ENCODE data around the gene CSMD2. TPM values are rescaled to one million over a fixed set of nuclear protein-coding genes. Genes with fewer than 3 reads are reported as not detected.

Gene CSMD2
- total RNA-seq, 5 donors from 2014 or later (not counting 1 experiment from before 2014, with no cell fraction given) = 0.03 TPM; not detected in 4

DNA sequence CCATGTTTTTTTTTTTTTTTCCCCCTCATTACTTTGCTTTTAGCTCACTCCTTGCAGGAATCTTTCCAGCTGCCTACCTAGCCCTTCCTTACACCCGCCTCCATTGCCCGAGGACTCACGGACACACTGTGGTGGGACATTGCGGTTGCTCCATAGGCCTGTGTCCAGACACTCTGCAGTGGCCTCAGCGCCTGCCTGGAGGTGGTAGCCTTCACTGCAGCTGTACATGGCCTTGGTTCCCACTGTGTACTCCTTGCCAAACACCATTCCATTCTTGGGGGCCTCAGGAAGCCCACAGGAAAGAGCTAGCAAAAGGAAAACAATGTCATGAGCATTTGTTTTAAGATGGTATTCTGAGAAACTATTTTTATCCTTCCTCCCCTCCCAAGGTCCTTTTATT is 592.6 kb downstream of the CSMD2 start:
- H3K27me3 Mint-ChIP-seq = peaks cover 46% of the 10 kb centered on the region in 2 donors
- CTCF ChIA-PET = no interaction called here
- H3K9me3 Mint-ChIP-seq = no peaks in the 10 kb centered on the region
- no peaks in the 10 kb centered on the region for H3K4me1 Mint-ChIP-seq
- DNase-seq = no peak
- H3K36me3 Mint-ChIP-seq = no peaks in the 10 kb centered on the region
- H3K27me3 ChIP-seq (replicated peaks in 1 of 2; ENCODE audit: control insufficient read depth in 2 of 2, extremely low read depth in 1 of 2, insufficient read depth in 2 of 2, low read length in 1 of 2) = peaks cover 0 to 8% of the 10 kb centered on the region in 2 experiments
- WGBS (ENCODE audit: insufficient coverage) = 84% methylated on average over 5 of the region's 5 CpGs
- no peaks in the 10 kb centered on the region for H3K9me3 ChIP-seq
- H3K27ac Mint-ChIP-seq = no peak overlapping the region
- H3K4me3 Mint-ChIP-seq = no peak overlapping the region
- H3K4me3 ChIP-seq (ENCODE audit: control insufficient read depth in 1 of 2, extremely low read depth in 1 of 2, low read length in 1 of 2) = no peak overlapping the region
- POLR2A ChIA-PET = no interaction called here
- no peaks in the 10 kb centered on the region for H3K4me1 ChIP-seq (ENCODE audit: control insufficient read depth in 1 of 2, extremely low read depth in 1 of 2, insufficient read depth in 2 of 2, low read length in 2 of 2)
- H3K36me3 ChIP-seq (ENCODE audit: control insufficient read depth in 2 of 2, extremely low read depth in 1 of 2, insufficient read depth in 1 of 2, low read length in 1 of 2) = no peaks in the 10 kb centered on the region
- ATAC-seq (replicated peaks in 1 of 4) = no peak
- H3K27ac ChIP-seq (ENCODE audit: low read length) = no peak overlapping the region

DNA sequence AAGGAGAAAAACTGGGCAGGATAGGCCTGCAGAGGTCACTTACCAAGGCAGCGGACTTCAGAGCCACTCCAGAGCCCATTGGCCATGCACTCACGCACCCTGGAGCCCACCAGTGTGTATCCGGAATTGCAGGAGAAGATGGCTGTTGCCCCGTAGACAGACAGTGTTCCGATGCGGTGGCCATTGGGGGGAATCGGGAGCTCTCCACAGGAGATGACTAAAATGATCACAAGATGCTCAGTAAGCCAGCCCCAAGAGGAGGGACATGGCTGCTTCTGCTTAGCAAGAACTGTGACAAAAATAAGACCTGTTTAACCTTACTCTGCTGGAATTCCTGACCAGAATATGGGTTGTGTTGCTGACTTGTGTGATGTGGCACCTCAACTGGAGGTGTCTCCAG is 595.7 kb downstream of the CSMD2 start:
- Histone ChIP-seq H3K27me3 (replicated peaks in 1 of 2; ENCODE audit: control insufficient read depth in 2 of 2, extremely low read depth in 1 of 2, insufficient read depth in 2 of 2, low read length in 1 of 2) (no peaks in the 10 kb centered on the region), H3K36me3 (ENCODE audit: control insufficient read depth in 2 of 2, extremely low read depth in 1 of 2, insufficient read depth in 1 of 2, low read length in 1 of 2) (no peaks in the 10 kb centered on the region), H3K4me1 (ENCODE audit: control insufficient read depth in 1 of 2, extremely low read depth in 1 of 2, insufficient read depth in 2 of 2, low read length in 2 of 2) (no peaks in the 10 kb centered on the region), H3K4me3 (ENCODE audit: control insufficient read depth in 1 of 2, extremely low read depth in 1 of 2, low read length in 1 of 2) (no peak overlapping the region), H3K27ac (ENCODE audit: low read length) (no peak overlapping the region), H3K9me3 (no peaks in the 10 kb centered on the region)
- no peaks in the 10 kb centered on the region for H3K4me1 Mint-ChIP-seq
- H3K27ac Mint-ChIP-seq = no peak overlapping the region
- no peaks in the 10 kb centered on the region for H3K36me3 Mint-ChIP-seq
- ChIA-PET CTCF (no interaction called here), POLR2A (no interaction called here)
- H3K4me3 Mint-ChIP-seq = no peak overlapping the region
- DNase-seq (no peak), ATAC-seq (replicated peaks in 1 of 4) (no peak)
- H3K9me3 Mint-ChIP-seq = no peaks in the 10 kb centered on the region
- WGBS (ENCODE audit: insufficient coverage) = 91% methylated on average over 7 of the region's 7 CpGs
- peaks cover 27 to 32% of the 10 kb centered on the region in 2 donors for H3K27me3 Mint-ChIP-seq

DNA sequence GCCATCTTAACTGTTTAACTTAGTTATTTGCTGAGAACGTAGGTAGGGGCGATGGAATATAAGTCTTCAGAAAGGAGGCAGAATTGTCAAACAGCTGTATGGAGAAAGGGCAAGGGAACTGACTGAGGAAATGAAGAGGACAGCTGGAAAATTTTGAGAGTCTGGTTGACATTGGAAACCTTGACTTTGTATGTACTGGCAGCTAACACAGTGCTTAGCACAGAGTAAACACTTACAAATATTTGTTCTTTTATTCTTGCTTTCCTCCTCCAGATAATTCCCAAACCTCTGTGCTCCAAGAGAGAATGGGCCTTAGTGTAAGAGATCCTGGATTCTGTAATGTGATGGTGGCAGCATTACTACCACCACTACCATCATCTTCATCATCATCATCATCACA is 601.3 kb downstream of the CSMD2 start:
- DNase-seq = no peak
- Histone ChIP-seq H3K27ac (ENCODE audit: low read length) (no peak overlapping the region), H3K4me1 (ENCODE audit: control insufficient read depth in 1 of 2, extremely low read depth in 1 of 2, insufficient read depth in 2 of 2, low read length in 2 of 2) (no peaks in the 10 kb centered on the region), H3K36me3 (ENCODE audit: control insufficient read depth in 2 of 2, extremely low read depth in 1 of 2, insufficient read depth in 1 of 2, low read length in 1 of 2) (no peaks in the 10 kb centered on the region), H3K9me3 (no peaks in the 10 kb centered on the region), H3K4me3 (ENCODE audit: control insufficient read depth in 1 of 2, extremely low read depth in 1 of 2, low read length in 1 of 2) (no peak overlapping the region), H3K27me3 (replicated peaks in 1 of 2; ENCODE audit: control insufficient read depth in 2 of 2, extremely low read depth in 1 of 2, insufficient read depth in 2 of 2, low read length in 1 of 2) (peaks cover 0 to 4% of the 10 kb centered on the region in 2 experiments)
- Mint-ChIP-seq H3K27me3 (peaks cover 16 to 22% of the 10 kb centered on the region in 2 donors), H3K4me3 (no peak overlapping the region), H3K4me1 (no peaks in the 10 kb centered on the region), H3K27ac (no peak overlapping the region), H3K9me3 (no peaks in the 10 kb centered on the region), H3K36me3 (no peaks in the 10 kb centered on the region)
- 63% methylated on average over 2 of the region's 2 CpGs for WGBS (ENCODE audit: insufficient coverage)
- no peak for ATAC-seq (replicated peaks in 1 of 4)
- ChIA-PET POLR2A (no interaction called here), CTCF (no interaction called here)

DNA sequence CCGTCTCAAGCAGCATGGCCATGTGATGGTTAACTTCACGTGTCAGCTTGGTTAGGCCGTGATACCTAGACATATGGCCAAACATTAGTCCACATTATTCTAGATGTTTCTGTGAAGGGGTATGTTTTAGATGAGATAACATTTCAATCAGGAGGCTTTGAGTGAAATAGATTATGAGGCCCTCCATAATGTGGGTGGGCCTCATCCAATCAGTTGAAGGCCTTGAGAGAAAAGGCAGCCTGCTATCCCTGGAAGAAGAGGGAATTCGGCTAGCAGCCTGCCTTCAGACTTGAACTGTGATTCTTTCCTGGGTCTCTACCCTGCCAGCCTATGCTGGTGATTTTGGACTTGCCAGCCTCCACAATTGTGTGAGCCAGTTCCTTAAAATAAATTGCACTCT is 602.5 kb downstream of the CSMD2 start:
- Histone ChIP-seq H3K9me3 (no peaks in the 10 kb centered on the region), H3K36me3 (ENCODE audit: control insufficient read depth in 2 of 2, extremely low read depth in 1 of 2, insufficient read depth in 1 of 2, low read length in 1 of 2) (no peaks in the 10 kb centered on the region), H3K27ac (ENCODE audit: low read length) (no peak overlapping the region), H3K27me3 (replicated peaks in 1 of 2; ENCODE audit: control insufficient read depth in 2 of 2, extremely low read depth in 1 of 2, insufficient read depth in 2 of 2, low read length in 1 of 2) (peaks cover 0 to 4% of the 10 kb centered on the region in 2 experiments), H3K4me1 (ENCODE audit: control insufficient read depth in 1 of 2, extremely low read depth in 1 of 2, insufficient read depth in 2 of 2, low read length in 2 of 2) (no peaks in the 10 kb centered on the region), H3K4me3 (ENCODE audit: control insufficient read depth in 1 of 2, extremely low read depth in 1 of 2, low read length in 1 of 2) (no peak overlapping the region)
- ATAC-seq (replicated peaks in 1 of 4) = no peak
- no peak for DNase-seq
- Mint-ChIP-seq H3K4me3 (no peak overlapping the region), H3K9me3 (no peaks in the 10 kb centered on the region), H3K4me1 (no peaks in the 10 kb centered on the region), H3K36me3 (no peaks in the 10 kb centered on the region), H3K27me3 (peaks cover 21 to 22% of the 10 kb centered on the region in 2 donors), H3K27ac (no peak overlapping the region)
- ChIA-PET POLR2A (no interaction called here), CTCF (no interaction called here)
- 89% methylated on average over 3 of the region's 4 CpGs for WGBS (ENCODE audit: insufficient coverage)

DNA sequence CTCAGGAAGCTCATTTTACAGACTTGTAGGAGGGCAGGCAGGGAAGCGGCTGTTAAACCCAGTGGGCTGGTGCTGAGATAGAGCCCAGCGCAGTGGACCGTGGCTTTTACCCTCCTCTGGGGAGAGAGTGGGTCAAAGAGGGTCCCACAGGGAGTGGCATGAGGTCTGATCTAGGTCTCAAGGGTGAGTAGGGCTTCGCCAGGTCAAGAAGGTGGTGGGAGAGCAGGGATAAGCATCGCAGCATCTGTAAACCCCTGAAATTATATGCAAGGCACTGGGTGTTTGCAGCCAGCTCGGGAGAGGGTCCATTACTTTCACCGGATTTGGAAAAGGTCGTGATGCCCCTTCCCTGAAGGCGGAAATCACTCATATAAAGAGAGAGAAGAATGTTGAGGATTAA is 603.5 kb downstream of the CSMD2 start:
- 76% methylated on average over 5 of the region's 9 CpGs for WGBS (ENCODE audit: insufficient coverage)
- no peak overlapping the region for H3K4me3 Mint-ChIP-seq
- POLR2A ChIA-PET = no interaction called here
- peaks cover 21 to 22% of the 10 kb centered on the region in 2 donors for H3K27me3 Mint-ChIP-seq
- Histone ChIP-seq H3K27ac (ENCODE audit: low read length) (no peak overlapping the region), H3K36me3 (ENCODE audit: control insufficient read depth in 2 of 2, extremely low read depth in 1 of 2, insufficient read depth in 1 of 2, low read length in 1 of 2) (no peaks in the 10 kb centered on the region), H3K9me3 (no peaks in the 10 kb centered on the region), H3K27me3 (replicated peaks in 1 of 2; ENCODE audit: control insufficient read depth in 2 of 2, extremely low read depth in 1 of 2, insufficient read depth in 2 of 2, low read length in 1 of 2) (peaks cover 0 to 6% of the 10 kb centered on the region in 2 experiments), H3K4me1 (ENCODE audit: control insufficient read depth in 1 of 2, extremely low read depth in 1 of 2, insufficient read depth in 2 of 2, low read length in 2 of 2) (no peaks in the 10 kb centered on the region), H3K4me3 (ENCODE audit: control insufficient read depth in 1 of 2, extremely low read depth in 1 of 2, low read length in 1 of 2) (no peak overlapping the region)
- H3K36me3 Mint-ChIP-seq = no peaks in the 10 kb centered on the region
- CTCF ChIA-PET = no interaction called here
- no peak for DNase-seq
- ATAC-seq (replicated peaks in 1 of 4) = no peak
- H3K27ac Mint-ChIP-seq = no peak overlapping the region
- no peaks in the 10 kb centered on the region for H3K4me1 Mint-ChIP-seq
- no peaks in the 10 kb centered on the region for H3K9me3 Mint-ChIP-seq

DNA sequence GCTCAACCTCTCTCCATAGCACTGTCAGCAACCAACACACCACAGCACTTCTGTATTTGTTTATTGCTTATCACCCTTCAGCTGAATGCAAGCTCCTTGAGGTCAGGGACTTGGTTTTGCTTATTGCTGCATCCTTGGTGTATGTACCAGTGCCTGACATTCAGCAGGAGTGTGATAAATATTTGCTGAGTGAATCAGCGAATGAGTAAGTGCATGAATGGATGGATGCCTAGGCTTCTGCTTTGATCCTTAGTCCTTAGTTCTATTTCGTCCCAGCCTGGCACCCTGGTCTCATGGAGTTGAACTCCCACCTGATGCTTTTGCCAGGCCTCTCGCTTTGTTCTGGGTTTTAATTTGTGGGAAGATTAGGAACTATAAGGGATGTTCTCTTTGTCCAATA is 604.4 kb downstream of the CSMD2 start:
- Mint-ChIP-seq H3K4me1 (no peaks in the 10 kb centered on the region), H3K27ac (no peak overlapping the region), H3K9me3 (peaks cover 0 to 2% (median 0%) of the 10 kb centered on the region in 3 donors), H3K36me3 (no peaks in the 10 kb centered on the region), H3K4me3 (no peak overlapping the region), H3K27me3 (peaks cover 19 to 22% of the 10 kb centered on the region in 2 donors)
- peaks cover 0 to 6% of the 10 kb centered on the region in 2 experiments for H3K27me3 ChIP-seq (replicated peaks in 1 of 2; ENCODE audit: control insufficient read depth in 2 of 2, extremely low read depth in 1 of 2, insufficient read depth in 2 of 2, low read length in 1 of 2)
- no peak for DNase-seq
- no peaks in the 10 kb centered on the region for H3K9me3 ChIP-seq
- ChIA-PET POLR2A (no interaction called here), CTCF (no interaction called here)
- H3K4me3 ChIP-seq (ENCODE audit: control insufficient read depth in 1 of 2, extremely low read depth in 1 of 2, low read length in 1 of 2) = no peak overlapping the region
- H3K4me1 ChIP-seq (ENCODE audit: control insufficient read depth in 1 of 2, extremely low read depth in 1 of 2, insufficient read depth in 2 of 2, low read length in 2 of 2) = no peaks in the 10 kb centered on the region
- no peak for ATAC-seq (replicated peaks in 1 of 4)
- H3K27ac ChIP-seq (ENCODE audit: low read length) = no peak overlapping the region
- H3K36me3 ChIP-seq (ENCODE audit: control insufficient read depth in 2 of 2, extremely low read depth in 1 of 2, insufficient read depth in 1 of 2, low read length in 1 of 2) = no peaks in the 10 kb centered on the region
- 89% methylated on average over 1 of the region's 3 CpGs for WGBS (ENCODE audit: insufficient coverage)

DNA sequence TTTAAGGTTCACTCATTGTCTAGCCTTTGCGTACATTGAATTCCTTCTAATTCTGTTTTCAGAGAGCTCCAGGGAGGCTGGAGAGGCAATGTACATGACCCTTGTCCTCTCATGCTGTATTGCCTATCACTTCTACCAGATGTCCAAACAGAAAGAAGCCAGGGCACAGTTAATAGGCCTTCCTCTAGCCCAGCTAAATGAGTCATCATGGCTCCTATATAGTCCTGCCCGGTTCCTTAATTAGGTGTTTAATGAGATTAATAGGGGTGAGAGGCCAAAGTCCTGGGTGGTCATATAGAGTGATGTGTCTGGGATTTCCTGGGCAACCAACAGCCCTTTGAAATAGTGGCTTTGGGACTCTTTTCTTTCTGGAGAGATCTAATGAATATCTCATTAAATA is 616.3 kb downstream of the CSMD2 start:
- CTCF ChIA-PET = no interaction called here
- Mint-ChIP-seq H3K27ac (no peak overlapping the region), H3K27me3 (peaks cover 34 to 38% of the 10 kb centered on the region in 2 donors), H3K4me3 (no peak overlapping the region), H3K9me3 (peaks cover 3 to 13% (median 11%) of the 10 kb centered on the region in 3 donors), H3K4me1 (no peaks in the 10 kb centered on the region), H3K36me3 (no peaks in the 10 kb centered on the region)
- Histone ChIP-seq H3K36me3 (ENCODE audit: control insufficient read depth in 2 of 2, extremely low read depth in 1 of 2, insufficient read depth in 1 of 2, low read length in 1 of 2) (no peaks in the 10 kb centered on the region), H3K4me1 (ENCODE audit: control insufficient read depth in 1 of 2, extremely low read depth in 1 of 2, insufficient read depth in 2 of 2, low read length in 2 of 2) (no peaks in the 10 kb centered on the region), H3K27ac (ENCODE audit: low read length) (no peak overlapping the region), H3K27me3 (replicated peaks in 1 of 2; ENCODE audit: control insufficient read depth in 2 of 2, extremely low read depth in 1 of 2, insufficient read depth in 2 of 2, low read length in 1 of 2) (peaks cover 0 to 17% of the 10 kb centered on the region in 2 experiments), H3K9me3 (no peaks in the 10 kb centered on the region), H3K4me3 (ENCODE audit: control insufficient read depth in 1 of 2, extremely low read depth in 1 of 2, low read length in 1 of 2) (no peak overlapping the region)
- ATAC-seq (replicated peaks in 1 of 4) (no peak), DNase-seq (no peak)
- WGBS (ENCODE audit: insufficient coverage) = 80% methylated on average over 2 of the region's 2 CpGs
- POLR2A ChIA-PET = no interaction called here
